A549 (cell line): ENCODE data around the gene HHIP. TPM values are rescaled to one million over a fixed set of nuclear protein-coding genes. Genes with fewer than 3 reads are reported as not detected.

Source experiments
- ATAC-seq, 2 experiments: fragments of 200-7000 bp in 1 of 2; fragments of >200 bp in 1 of 2; cut with Nextera tagmentation in 1 of 2; cut with Tn5 transposase in 1 of 2; 3 replicates each; pipeline versions ENCODE4 v1.8.0 to v1.9.1; 2018 to 2020; ENCODE audit warnings: mild to moderate bottlenecking in 1 of 2, moderate library complexity in 1 of 2
- CTCF ChIA-PET: fragments of 300-600 bp; sonication (Branson Sonifier 250); formaldehyde crosslinking; extraction: SDS; loops from one replicate; lab custom pipeline; 2021; ENCODE audit warnings: antibody characterized with exemption, inconsistent platforms; lab: Yijun Ruan, JAX
- POLR2A ChIA-PET: fragments of 350-600 bp; formaldehyde crosslinking; extraction: SDS; loops from one replicate; lab custom pipeline; 2021; ENCODE audit warnings: antibody characterized with exemption, inconsistent platforms; lab: Yijun Ruan, JAX
- DNase-seq, 2 experiments: peaks; one replicate each; pipeline versions ENCODE4 v3.0.0 to v3.0.0-alpha.2; 2011 to 2016; ENCODE audit warnings: low read depth in 1 of 2, low spot score in 1 of 2
- FAIRE-seq: peaks from 2 replicates; lab custom pipeline; 2011; peaks lifted over from hg19 to GRCh38; lab: Jason Lieb, UNC
- H3K27ac ChIP-seq, 2 experiments: fragments of >200 bp; sonication (Bioruptor Twin); formaldehyde crosslinking; 3 replicates each; pipeline ENCODE4 v1.5.1; 2016 to 2017
- H3K4me1 ChIP-seq: fragments of >200 bp; sonication (Bioruptor Twin); formaldehyde crosslinking; 3 replicates; pipeline ENCODE4 v1.6.1; 2016
- H3K4me2 ChIP-seq: fragments of >200 bp; sonication (Bioruptor Twin); formaldehyde crosslinking; 3 replicates; pipeline ENCODE4 v1.6.1; 2016
- H3K4me3 ChIP-seq: fragments of >200 bp; sonication (Bioruptor Twin); formaldehyde crosslinking; 3 replicates; pipeline ENCODE4 v1.5.1; 2016
- H3K9me3 ChIP-seq: fragments of >200 bp; sonication (Bioruptor Twin); formaldehyde crosslinking; 3 replicates; pipeline ENCODE4 v1.6.1; 2016
- CBX8 ChIP-seq: fragments of 200-600 bp; sonication (generic); IDR thresholded peaks from 2 replicates; pipeline ENCODE4 v1.6.1; 2016
- CHD4 ChIP-seq: fragments of 200-600 bp; sonication (generic); IDR thresholded peaks from 2 replicates; pipeline ENCODE4 v1.6.1; 2016; ENCODE audit warnings: antibody characterized with exemption, mild to moderate bottlenecking, borderline replicate concordance
- EHMT2 ChIP-seq: fragments of 200-600 bp; sonication (generic); IDR thresholded peaks from 2 replicates; pipeline ENCODE4 v1.6.1; 2016; ENCODE audit warnings: antibody characterized with exemption, low read depth, mild to moderate bottlenecking, moderate library complexity
- EP300 ChIP-seq, 2 experiments: fragments of >200 bp; sonication (Bioruptor Twin); formaldehyde crosslinking; IDR thresholded peaks; 2 replicates in 1 of 2; 3 replicates in 1 of 2; pipeline ENCODE4 v1.6.1; 2016 to 2017
- GATA3 ChIP-seq: IDR thresholded peaks from 2 replicates; pipeline ENCODE4 v1.6.1; 2012; ENCODE audit warnings: borderline replicate concordance
- HDAC2 ChIP-seq: fragments of 200-600 bp; sonication (generic); IDR thresholded peaks from 2 replicates; pipeline ENCODE4 v1.6.1; 2016
- HEYL ChIP-seq: fragments of 250-450 bp; sonication (Bioruptor Pico); IDR thresholded peaks from 2 replicates; pipeline ENCODE4 v1.8.0; 2021; ENCODE audit warnings: mild to moderate bottlenecking, moderate library complexity
- HOXB5 ChIP-seq: fragments of 250-450 bp; sonication (Bioruptor Pico); IDR thresholded peaks from 2 replicates; pipeline ENCODE4 v1.5.0; 2020; ENCODE audit warnings: mild to moderate bottlenecking, moderate library complexity
- KDM1A ChIP-seq: fragments of 200-600 bp; sonication (generic); IDR thresholded peaks from 2 replicates; pipeline ENCODE4 v1.6.1; 2016; ENCODE audit warnings: low read depth, mild to moderate bottlenecking
- NPAS2 ChIP-seq: fragments of 250-450 bp; sonication (Bioruptor Pico); IDR thresholded peaks from 2 replicates; pipeline ENCODE4 v1.8.0; 2022; ENCODE audit warnings: mild to moderate bottlenecking, moderate library complexity, borderline replicate concordance
- POLR2A ChIP-seq: IDR thresholded peaks from 2 replicates; pipeline ENCODE4 v1.6.1; 2012; ENCODE audit warnings: mild to moderate bottlenecking, low read length
- POLR2AphosphoS2 ChIP-seq: conservative IDR thresholded peaks from 2 replicates; pipeline ENCODE4 v1.6.1; 2012; ENCODE audit warnings: low read length, improper control_type of control experiment, inconsistent platforms
- RARB ChIP-seq: fragments of 250-450 bp; sonication (Bioruptor Pico); IDR thresholded peaks from 2 replicates; pipeline ENCODE4 v1.8.0; 2021; ENCODE audit warnings: mild to moderate bottlenecking, moderate library complexity
- ZSCAN20 ChIP-seq: fragments of 250-450 bp; sonication (Bioruptor Pico); IDR thresholded peaks from 2 replicates; pipeline ENCODE4 v1.8.0; 2022; ENCODE audit warnings: mild to moderate bottlenecking, moderate library complexity
- WGBS: methylation state at CpG from one replicate; pipeline ENCODE4 v1.1.6; 2017; ENCODE audit errors: missing lambda C conversion rate; 5-methylcytosine and 5-hydroxymethylcytosine counted together
- polyA plus RNA-seq, 4 experiments: library from polyadenylated mRNA; depleted of rRNA in 3 of 4; stranded (reverse); fragments of >200 nt; fragmentation: RNase III in 1 of 4; extraction: RNeasy Plus Mini Kit Qiagen cat#74134 plus additional on column Dnase treatment in 1 of 4; gene quantifications; 2 replicates in 3 of 4; 3 replicates in 1 of 4; pipeline ENCODE4 v1.2.3, GENCODE V29; 2011 to 2017
- TF ChIP-seq, protein P1 (sequence below): fragments of 200-600 bp; sonication (generic); IDR thresholded peaks from 2 replicates; pipeline ENCODE4 v1.6.1; 2016; ENCODE audit warnings: antibody characterized with exemption, mild to moderate bottlenecking, moderate library complexity
- TF ChIP-seq, protein P2 (sequence below): fragments of >200 bp; sonication (Bioruptor Twin); formaldehyde crosslinking; IDR thresholded peaks from 3 replicates; pipeline ENCODE4 v1.6.1; 2016
- TF ChIP-seq, protein P3 (sequence below): fragments of 150-350 bp; IDR thresholded peaks from 2 replicates; pipeline ENCODE4 v1.6.1; 2014; ENCODE audit warnings: low read depth, mild to moderate bottlenecking, low read length
- TF ChIP-seq, protein P4 (sequence below): IDR thresholded peaks from 2 replicates; pipeline ENCODE4 v1.6.1; 2012
- TF ChIP-seq, protein P5 (sequence below): fragments of 250-450 bp; sonication (Bioruptor Pico); IDR thresholded peaks from 2 replicates; pipeline ENCODE4 v1.5.0; 2021; ENCODE audit warnings: mild to moderate bottlenecking, moderate library complexity, borderline replicate concordance
- TF ChIP-seq, protein P6 (sequence below): fragments of >200 bp; sonication (Bioruptor Twin); formaldehyde crosslinking; IDR thresholded peaks from 3 replicates; pipeline ENCODE4 v1.5.1; 2016

HHIP gene
- polyA plus RNA-seq, 2 of the 4 experiments (the other 2 are of a cell fraction): 0.93 to 1.0 TPM

DNA sequence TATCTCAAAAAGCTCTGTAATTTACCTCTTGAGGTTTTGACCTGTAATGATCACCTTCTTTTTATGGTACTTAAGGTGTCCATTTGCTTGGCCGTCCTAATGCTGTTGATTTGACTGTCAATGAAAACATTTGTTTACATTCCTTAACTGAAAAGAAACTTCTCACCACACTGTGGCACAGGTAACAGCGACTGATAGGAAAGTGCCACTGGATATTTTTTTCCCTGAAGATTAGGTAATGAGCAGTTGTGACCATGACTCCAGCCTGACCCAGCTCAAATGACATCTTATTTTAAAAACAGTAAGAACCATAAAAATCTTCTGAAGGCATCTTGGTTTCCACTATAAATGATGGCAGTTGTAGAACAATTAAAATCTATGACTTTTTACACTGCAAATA, 87.6 kb downstream of the HHIP start (continued):
- TF ChIP-seq, protein P1, sequence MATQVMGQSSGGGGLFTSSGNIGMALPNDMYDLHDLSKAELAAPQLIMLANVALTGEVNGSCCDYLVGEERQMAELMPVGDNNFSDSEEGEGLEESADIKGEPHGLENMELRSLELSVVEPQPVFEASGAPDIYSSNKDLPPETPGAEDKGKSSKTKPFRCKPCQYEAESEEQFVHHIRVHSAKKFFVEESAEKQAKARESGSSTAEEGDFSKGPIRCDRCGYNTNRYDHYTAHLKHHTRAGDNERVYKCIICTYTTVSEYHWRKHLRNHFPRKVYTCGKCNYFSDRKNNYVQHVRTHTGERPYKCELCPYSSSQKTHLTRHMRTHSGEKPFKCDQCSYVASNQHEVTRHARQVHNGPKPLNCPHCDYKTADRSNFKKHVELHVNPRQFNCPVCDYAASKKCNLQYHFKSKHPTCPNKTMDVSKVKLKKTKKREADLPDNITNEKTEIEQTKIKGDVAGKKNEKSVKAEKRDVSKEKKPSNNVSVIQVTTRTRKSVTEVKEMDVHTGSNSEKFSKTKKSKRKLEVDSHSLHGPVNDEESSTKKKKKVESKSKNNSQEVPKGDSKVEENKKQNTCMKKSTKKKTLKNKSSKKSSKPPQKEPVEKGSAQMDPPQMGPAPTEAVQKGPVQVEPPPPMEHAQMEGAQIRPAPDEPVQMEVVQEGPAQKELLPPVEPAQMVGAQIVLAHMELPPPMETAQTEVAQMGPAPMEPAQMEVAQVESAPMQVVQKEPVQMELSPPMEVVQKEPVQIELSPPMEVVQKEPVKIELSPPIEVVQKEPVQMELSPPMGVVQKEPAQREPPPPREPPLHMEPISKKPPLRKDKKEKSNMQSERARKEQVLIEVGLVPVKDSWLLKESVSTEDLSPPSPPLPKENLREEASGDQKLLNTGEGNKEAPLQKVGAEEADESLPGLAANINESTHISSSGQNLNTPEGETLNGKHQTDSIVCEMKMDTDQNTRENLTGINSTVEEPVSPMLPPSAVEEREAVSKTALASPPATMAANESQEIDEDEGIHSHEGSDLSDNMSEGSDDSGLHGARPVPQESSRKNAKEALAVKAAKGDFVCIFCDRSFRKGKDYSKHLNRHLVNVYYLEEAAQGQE: no peak
- no peak for TF ChIP-seq EHMT2

DNA sequence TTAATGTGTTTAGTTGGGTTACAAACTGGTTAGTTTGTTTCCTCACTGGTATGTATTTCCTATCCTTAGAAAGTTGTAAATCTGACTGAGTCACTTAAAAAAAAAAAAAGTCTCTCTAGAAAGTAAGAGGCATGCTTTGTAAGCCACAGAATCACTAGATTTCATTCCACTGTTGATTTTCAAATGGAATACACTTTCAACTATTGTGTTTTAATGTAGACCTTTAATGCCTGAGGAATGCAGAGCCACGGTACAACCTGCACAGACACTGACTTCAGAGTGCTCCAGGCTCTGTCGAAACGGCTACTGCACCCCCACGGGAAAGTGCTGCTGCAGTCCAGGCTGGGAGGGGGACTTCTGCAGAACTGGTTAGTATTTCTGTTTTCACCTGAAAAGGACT, 88.6 kb downstream of the HHIP start:
- H3K4me1 ChIP-seq: peaks cover 17% of the 10 kb centered on the region; the same call in 2 of the 3 replicates
- TF ChIP-seq CBX8 (no peak), POLR2AphosphoS2 (no peak), HOXB5 (CRISPR knock-in tag) (no peak), HEYL (no peak), KDM1A (no peak), ZSCAN20 (CRISPR knock-in tag) (no peak), EHMT2 (no peak), NPAS2 (no peak), CHD4 (no peak), GATA3 (no peak), HDAC2 (no peak)
- TF ChIP-seq, protein P2, sequence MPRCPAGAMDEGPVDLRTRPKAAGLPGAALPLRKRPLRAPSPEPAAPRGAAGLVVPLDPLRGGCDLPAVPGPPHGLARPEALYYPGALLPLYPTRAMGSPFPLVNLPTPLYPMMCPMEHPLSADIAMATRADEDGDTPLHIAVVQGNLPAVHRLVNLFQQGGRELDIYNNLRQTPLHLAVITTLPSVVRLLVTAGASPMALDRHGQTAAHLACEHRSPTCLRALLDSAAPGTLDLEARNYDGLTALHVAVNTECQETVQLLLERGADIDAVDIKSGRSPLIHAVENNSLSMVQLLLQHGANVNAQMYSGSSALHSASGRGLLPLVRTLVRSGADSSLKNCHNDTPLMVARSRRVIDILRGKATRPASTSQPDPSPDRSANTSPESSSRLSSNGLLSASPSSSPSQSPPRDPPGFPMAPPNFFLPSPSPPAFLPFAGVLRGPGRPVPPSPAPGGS: no peak
- TF ChIP-seq, protein P3, sequence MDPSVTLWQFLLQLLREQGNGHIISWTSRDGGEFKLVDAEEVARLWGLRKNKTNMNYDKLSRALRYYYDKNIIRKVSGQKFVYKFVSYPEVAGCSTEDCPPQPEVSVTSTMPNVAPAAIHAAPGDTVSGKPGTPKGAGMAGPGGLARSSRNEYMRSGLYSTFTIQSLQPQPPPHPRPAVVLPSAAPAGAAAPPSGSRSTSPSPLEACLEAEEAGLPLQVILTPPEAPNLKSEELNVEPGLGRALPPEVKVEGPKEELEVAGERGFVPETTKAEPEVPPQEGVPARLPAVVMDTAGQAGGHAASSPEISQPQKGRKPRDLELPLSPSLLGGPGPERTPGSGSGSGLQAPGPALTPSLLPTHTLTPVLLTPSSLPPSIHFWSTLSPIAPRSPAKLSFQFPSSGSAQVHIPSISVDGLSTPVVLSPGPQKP: no peak
- TF ChIP-seq, protein P4, sequence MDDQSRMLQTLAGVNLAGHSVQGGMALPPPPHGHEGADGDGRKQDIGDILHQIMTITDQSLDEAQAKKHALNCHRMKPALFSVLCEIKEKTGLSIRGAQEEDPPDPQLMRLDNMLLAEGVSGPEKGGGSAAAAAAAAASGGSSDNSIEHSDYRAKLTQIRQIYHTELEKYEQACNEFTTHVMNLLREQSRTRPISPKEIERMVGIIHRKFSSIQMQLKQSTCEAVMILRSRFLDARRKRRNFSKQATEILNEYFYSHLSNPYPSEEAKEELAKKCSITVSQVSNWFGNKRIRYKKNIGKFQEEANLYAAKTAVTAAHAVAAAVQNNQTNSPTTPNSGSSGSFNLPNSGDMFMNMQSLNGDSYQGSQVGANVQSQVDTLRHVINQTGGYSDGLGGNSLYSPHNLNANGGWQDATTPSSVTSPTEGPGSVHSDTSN: no peak
- TF ChIP-seq, all 56 proteins: peak for 0
- DNase-seq (no peak), ATAC-seq (0 out of 6 replicates have a peak, but pooled peaks of 1 of the 2 experiments have one; percentile 39), FAIRE-seq (no peak)
- no peaks in the 10 kb centered on the region for H3K9me3 ChIP-seq
- WGBS: 12% methylated on average over 4 of the region's 4 CpGs
- ChIA-PET POLR2A (no interaction called here), CTCF (no interaction called here)
- peak overlapping the region; percentile 50 for H3K4me2 ChIP-seq
- H3K27ac ChIP-seq: 0 out of 6 replicates have a peak overlapping the region, but pooled peaks of 1 of the 2 experiments have one; percentile 46
- H3K4me3 ChIP-seq: no peak overlapping the region

DNA sequence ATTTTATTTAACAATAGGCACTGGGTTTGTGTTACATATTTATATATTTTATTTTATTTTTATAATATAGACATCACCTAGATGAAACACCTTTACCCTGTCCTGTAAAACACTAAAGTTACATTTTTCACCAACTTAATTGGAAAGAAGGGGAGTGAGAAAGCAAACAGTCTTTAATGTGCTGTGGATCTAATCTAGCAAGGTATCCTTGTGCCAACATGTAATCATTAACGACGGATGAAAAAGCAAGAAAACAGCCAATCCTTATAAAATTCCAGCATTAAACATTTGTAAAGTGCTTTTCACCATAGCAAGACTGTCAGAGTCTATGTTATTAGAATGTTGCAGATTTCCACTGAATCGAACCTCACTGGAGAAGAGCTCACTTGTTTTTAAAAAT, 92.7 kb downstream of the HHIP start:
- CTCF ChIA-PET: no interaction called here
- no peak for FAIRE-seq
- 84% methylated on average over 3 of the region's 3 CpGs for WGBS
- no peak for TF ChIP-seq NPAS2
- TF ChIP-seq, protein P5, sequence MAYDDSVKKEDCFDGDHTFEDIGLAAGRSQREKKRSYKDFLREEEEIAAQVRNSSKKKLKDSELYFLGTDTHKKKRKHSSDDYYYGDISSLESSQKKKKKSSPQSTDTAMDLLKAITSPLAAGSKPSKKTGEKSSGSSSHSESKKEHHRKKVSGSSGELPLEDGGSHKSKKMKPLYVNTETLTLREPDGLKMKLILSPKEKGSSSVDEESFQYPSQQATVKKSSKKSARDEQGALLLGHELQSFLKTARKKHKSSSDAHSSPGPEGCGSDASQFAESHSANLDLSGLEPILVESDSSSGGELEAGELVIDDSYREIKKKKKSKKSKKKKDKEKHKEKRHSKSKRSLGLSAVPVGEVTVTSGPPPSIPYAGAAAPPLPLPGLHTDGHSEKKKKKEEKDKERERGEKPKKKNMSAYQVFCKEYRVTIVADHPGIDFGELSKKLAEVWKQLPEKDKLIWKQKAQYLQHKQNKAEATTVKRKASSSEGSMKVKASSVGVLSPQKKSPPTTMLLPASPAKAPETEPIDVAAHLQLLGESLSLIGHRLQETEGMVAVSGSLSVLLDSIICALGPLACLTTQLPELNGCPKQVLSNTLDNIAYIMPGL: no peak
- TF ChIP-seq, protein P6, sequence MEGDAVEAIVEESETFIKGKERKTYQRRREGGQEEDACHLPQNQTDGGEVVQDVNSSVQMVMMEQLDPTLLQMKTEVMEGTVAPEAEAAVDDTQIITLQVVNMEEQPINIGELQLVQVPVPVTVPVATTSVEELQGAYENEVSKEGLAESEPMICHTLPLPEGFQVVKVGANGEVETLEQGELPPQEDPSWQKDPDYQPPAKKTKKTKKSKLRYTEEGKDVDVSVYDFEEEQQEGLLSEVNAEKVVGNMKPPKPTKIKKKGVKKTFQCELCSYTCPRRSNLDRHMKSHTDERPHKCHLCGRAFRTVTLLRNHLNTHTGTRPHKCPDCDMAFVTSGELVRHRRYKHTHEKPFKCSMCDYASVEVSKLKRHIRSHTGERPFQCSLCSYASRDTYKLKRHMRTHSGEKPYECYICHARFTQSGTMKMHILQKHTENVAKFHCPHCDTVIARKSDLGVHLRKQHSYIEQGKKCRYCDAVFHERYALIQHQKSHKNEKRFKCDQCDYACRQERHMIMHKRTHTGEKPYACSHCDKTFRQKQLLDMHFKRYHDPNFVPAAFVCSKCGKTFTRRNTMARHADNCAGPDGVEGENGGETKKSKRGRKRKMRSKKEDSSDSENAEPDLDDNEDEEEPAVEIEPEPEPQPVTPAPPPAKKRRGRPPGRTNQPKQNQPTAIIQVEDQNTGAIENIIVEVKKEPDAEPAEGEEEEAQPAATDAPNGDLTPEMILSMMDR: no peak
- TF ChIP-seq, protein P1: no peak
- TF ChIP-seq EP300 (IDR thresholded peaks at IDR 0.05): no peak
- no peak for TF ChIP-seq POLR2A
- no peak for TF ChIP-seq CHD4
- no peak for TF ChIP-seq RARB (CRISPR knock-in tag)
- no peak for TF ChIP-seq HDAC2

More for the DNA sequence above, 92.7 kb downstream of the HHIP start:
- Histone ChIP-seq H3K27ac (no peak overlapping the region), H3K4me1 (peaks cover 7% of the 10 kb centered on the region; the same call in 2 of the 3 replicates), H3K4me3 (no peak overlapping the region), H3K9me3 (no peaks in the 10 kb centered on the region), H3K4me2 (no peak overlapping the region)
- POLR2A ChIA-PET: interaction anchor here (0.6 kb wide), 1 partner anchor 496 kb away, joined by 3 read pairs; no protein-coding TSS in a partner anchor
- no peak for DNase-seq
- ATAC-seq: no peak
